HCT116 (cell line): ENCODE data around the gene SLAMF6. TPM values are rescaled to one million over a fixed set of nuclear protein-coding genes. Genes with fewer than 3 reads are reported as not detected.

ENCODE experiments used
- ATAC-seq: fragments of 200-7000 bp; cut with Tn5 transposase; 2 replicates; pipeline ENCODE4 v1.9.1; 2020; ENCODE audit warnings: mild to moderate bottlenecking, moderate library complexity
- BruUV-seq: library from RNA; stranded (reverse); fragments of 400-500 nt; replicated peaks from 2 replicates; lab custom pipeline; 2021; lab: Mats Ljungman, UMichigan
- CTCF ChIA-PET: fragments of 300-600 bp; sonication (Branson Sonifier 250); formaldehyde crosslinking; loops from one replicate; lab custom pipeline; 2021; ENCODE audit warnings: antibody characterized with exemption; lab: Charles Lee
- POLR2A ChIA-PET: fragments of 300-600, 350-600 bp; sonication (Branson Sonifier 250); formaldehyde crosslinking; loops from one replicate; lab custom pipeline; 2021; ENCODE audit warnings: antibody characterized with exemption; lab: Charles Lee
- RAD21 ChIA-PET, 2 experiments: fragments of 300-600 bp; sonication (Branson Sonifier 250); formaldehyde crosslinking; loops; one replicate each; lab custom pipeline; 2023; ENCODE audit warnings: low total read pairs in 2 of 2; ENCODE audit not compliant: uncharacterized antibody in 2 of 2, unreplicated experiment in 2 of 2, low non-redundant PET in 1 of 2; lab: Charles Lee
- DNase-seq: peaks from one replicate; pipeline ENCODE4 v3.0.0-alpha.2; 2010; ENCODE audit warnings: low read depth, low spot score
- H2AFZ ChIP-seq: fragments of 200-600 bp; shearing (Covaris generic), sonication (generic); 2 replicates; pipeline ENCODE4 v1.6.1; 2017; ENCODE audit warnings: low read depth, mixed run types, mixed read lengths, antibody characterized with exemption, low read length; ENCODE audit not compliant: poor library complexity, severe bottlenecking
- H3K27ac ChIP-seq: 2 replicates; pipeline ENCODE4 v1.5.1; 2012; ENCODE audit warnings: low read depth, low read length
- H3K27me3 ChIP-seq: fragments of 200-600 bp; sonication (generic); 2 replicates; pipeline ENCODE4 v1.6.1; 2016; ENCODE audit warnings: mixed run types, low read length, mixed read lengths; ENCODE audit not compliant: insufficient read depth
- H3K36me3 ChIP-seq, 2 experiments: fragments of 200-500 bp in 1 of 2; fragments of 200-600 bp in 1 of 2; sonication (Bioruptor generic) in 1 of 2; sonication (generic) in 1 of 2; 2 replicates each; pipeline versions ENCODE4 v1.5.1 to v1.6.1; 2014 to 2016; ENCODE audit warnings: low read length in 2 of 2, inconsistent platforms in 1 of 2, mixed read lengths in 1 of 2, mixed run types in 1 of 2; ENCODE audit not compliant: insufficient read depth in 2 of 2, control insufficient read depth in 1 of 2
- H3K4me1 ChIP-seq, 2 experiments: fragments of 200-600 bp in 1 of 2; sonication (generic) in 1 of 2; 2 replicates each; pipeline versions ENCODE4 v1.5.1 to v1.6.1; 2012 to 2017; ENCODE audit warnings: low read length in 2 of 2, inconsistent platforms in 1 of 2, mild to moderate bottlenecking in 1 of 2, mixed read lengths in 1 of 2, mixed run types in 1 of 2, moderate library complexity in 1 of 2; ENCODE audit not compliant: insufficient read depth in 2 of 2, control insufficient read depth in 1 of 2
- H3K4me2 ChIP-seq: fragments of 200-600 bp; sonication (generic); 2 replicates; pipeline ENCODE4 v1.6.1; 2017; ENCODE audit warnings: mixed run types, low read length, mixed read lengths
- H3K4me3 ChIP-seq, 2 experiments: fragments of 200-600 bp in 1 of 2; sonication (generic) in 1 of 2; replicated peaks in 1 of 2; 2 replicates each; pipeline ENCODE4 v1.5.1; 2011 to 2016; ENCODE audit warnings: low read length in 2 of 2, control low read depth in 1 of 2, low read depth in 1 of 2, mild to moderate bottlenecking in 1 of 2, mixed read lengths in 1 of 2, mixed run types in 1 of 2
- H3K79me2 ChIP-seq: fragments of 200-600 bp; sonication (generic); 2 replicates; pipeline ENCODE4 v1.6.1; 2017; ENCODE audit warnings: mild to moderate bottlenecking, mixed run types, low read length, moderate library complexity, mixed read lengths; ENCODE audit not compliant: insufficient read depth
- H3K9ac ChIP-seq: fragments of 200-600 bp; sonication (generic); 2 replicates; pipeline ENCODE4 v1.6.1; 2016; ENCODE audit warnings: low read length, mixed read lengths
- H3K9me2 ChIP-seq: fragments of 200-600 bp; sonication (generic), shearing (Covaris generic); 2 replicates; pipeline ENCODE4 v1.6.1; 2017; ENCODE audit warnings: mixed run types, mild to moderate bottlenecking, moderate library complexity; ENCODE audit not compliant: insufficient read depth
- H3K9me3 ChIP-seq, 2 experiments: fragments of 200-500 bp in 1 of 2; fragments of 200-600 bp in 1 of 2; sonication (Bioruptor generic) in 1 of 2; sonication (generic) in 1 of 2; 2 replicates each; pipeline ENCODE4 v1.6.1; 2014 to 2017; ENCODE audit warnings: low read length in 2 of 2, mixed read lengths in 2 of 2, inconsistent platforms in 1 of 2, low read depth in 1 of 2, mild to moderate bottlenecking in 1 of 2, mixed run types in 1 of 2, moderate library complexity in 1 of 2; ENCODE audit not compliant: control insufficient read depth in 1 of 2, insufficient read depth in 1 of 2
- H4K20me1 ChIP-seq: fragments of 200-600 bp; sonication (generic), shearing (Covaris generic); 2 replicates; pipeline ENCODE4 v1.6.1; 2017; ENCODE audit warnings: mixed run types, mild to moderate bottlenecking, moderate library complexity; ENCODE audit not compliant: insufficient read depth
- ELF1 ChIP-seq: IDR thresholded peaks from 2 replicates; pipeline ENCODE4 v1.6.1; 2012; ENCODE audit warnings: low read depth, borderline replicate concordance
- EZH2phosphoT487 ChIP-seq: fragments of 200-600 bp; IDR thresholded peaks from 2 replicates; pipeline ENCODE4 v1.6.1; 2018; ENCODE audit warnings: antibody characterized with exemption, borderline replicate concordance
- JUND ChIP-seq: IDR thresholded peaks from 2 replicates; pipeline ENCODE4 v1.6.1; 2012
- POLR2AphosphoS5 ChIP-seq: IDR thresholded peaks from 2 replicates; pipeline ENCODE4 v1.6.1; 2011; ENCODE audit warnings: mild to moderate bottlenecking, low read depth, low read length, moderate library complexity
- RAD21 ChIP-seq: IDR thresholded peaks from 2 replicates; pipeline ENCODE4 v1.6.1; 2012; ENCODE audit warnings: low read depth, mild to moderate bottlenecking
- SIN3A ChIP-seq: IDR thresholded peaks from 2 replicates; pipeline ENCODE4 v1.6.1; 2012; ENCODE audit warnings: low read depth
- YY1 ChIP-seq: IDR thresholded peaks from 2 replicates; pipeline ENCODE4 v1.6.1; 2011; ENCODE audit warnings: low read length, low read depth, moderate library complexity, mild to moderate bottlenecking; ENCODE audit not compliant: insufficient replicate concordance; ENCODE audit errors: extremely low read depth
- ZFX ChIP-seq: fragments of 450-650 bp; IDR thresholded peaks from 2 replicates; pipeline ENCODE4 v1.6.1; 2017
- ZNF274 ChIP-seq: fragments of 200-500 bp; sonication (Bioruptor generic); IDR thresholded peaks from 2 replicates; pipeline ENCODE4 v1.6.1; 2014; ENCODE audit warnings: mild to moderate bottlenecking, low read depth, low read length, inconsistent platforms
- intact Hi-C: fragments of 100-400 bp; cut with micrococcal nuclease; formaldehyde crosslinking; loops from 2 replicates; pipeline ENCODE4 v1.10.0; 2022
- total RNA-seq: library from RNA; stranded (reverse); gene quantifications from one replicate; pipeline ENCODE4 v1.2.1, GENCODE V29; 2021; ENCODE audit not compliant: unreplicated experiment
- TF ChIP-seq, protein P1 (sequence below), 3 experiments: fragments of 200-600 bp in 1 of 3; sonication (generic) in 1 of 3; IDR thresholded peaks in 2 of 3; conservative IDR thresholded peaks in 1 of 3; 2 replicates each; pipeline ENCODE4 v1.5.1; 2012 to 2017; ENCODE audit warnings: low read depth in 2 of 3, low read length in 2 of 3, antibody characterized with exemption in 1 of 3, borderline replicate concordance in 1 of 3, control low read depth in 1 of 3, mild to moderate bottlenecking in 1 of 3, mixed read lengths in 1 of 3, mixed run types in 1 of 3, moderate library complexity in 1 of 3; ENCODE audit not compliant: insufficient read depth in 1 of 3
- TF ChIP-seq, protein P2 (sequence below): IDR thresholded peaks from 2 replicates; pipeline ENCODE4 v1.6.1; 2011; ENCODE audit warnings: mild to moderate bottlenecking, low read length, moderate library complexity; ENCODE audit not compliant: insufficient replicate concordance; ENCODE audit errors: extremely low read depth

SLAMF6 gene
- total RNA-seq, 1 experiment from 2014 or later, result not detected

DNA sequence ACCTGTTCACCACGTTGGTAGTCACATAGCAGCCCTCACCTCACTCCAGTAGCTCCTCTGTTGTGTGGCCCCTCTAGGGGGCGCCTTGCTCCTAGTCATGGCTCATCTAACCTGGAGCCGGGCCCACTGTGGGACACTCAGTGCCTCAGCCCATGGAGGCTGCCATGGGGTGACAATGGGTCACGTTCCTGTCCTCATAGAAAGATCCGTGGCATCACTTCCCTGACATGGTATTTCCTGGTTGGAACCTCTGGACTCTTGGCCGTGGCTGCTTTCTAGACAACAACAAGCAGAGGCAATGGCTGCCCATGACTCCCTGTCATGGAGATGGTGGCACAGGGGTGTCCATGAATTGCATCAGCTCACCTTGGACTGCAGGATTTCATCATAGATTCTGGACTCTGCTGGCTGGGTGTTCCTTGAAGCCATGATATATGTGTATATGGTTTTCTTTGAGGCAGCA, 27.5 kb upstream of the SLAMF6 start:
- Histone ChIP-seq H3K4me3 (no peak overlapping the region), H3K4me2 (no peak overlapping the region), H4K20me1 (no peaks in the 10 kb centered on the region), H3K36me3 (no peaks in the 10 kb centered on the region), H3K9me2 (no peaks in the 10 kb centered on the region), H3K9me3 (no peaks in the 10 kb centered on the region), H2AFZ (no peak overlapping the region), H3K9ac (no peak overlapping the region), H3K79me2 (no peaks in the 10 kb centered on the region), H3K27me3 (no peaks in the 10 kb centered on the region), H3K4me1 (no peaks in the 10 kb centered on the region), H3K27ac (no peak overlapping the region)
- ChIA-PET POLR2A (no interaction called here), CTCF (no interaction called here), RAD21 (no interaction called here)
- intact Hi-C loops, result no loop called here
- no peak for TF ChIP-seq YY1
- TF ChIP-seq, protein P1, sequence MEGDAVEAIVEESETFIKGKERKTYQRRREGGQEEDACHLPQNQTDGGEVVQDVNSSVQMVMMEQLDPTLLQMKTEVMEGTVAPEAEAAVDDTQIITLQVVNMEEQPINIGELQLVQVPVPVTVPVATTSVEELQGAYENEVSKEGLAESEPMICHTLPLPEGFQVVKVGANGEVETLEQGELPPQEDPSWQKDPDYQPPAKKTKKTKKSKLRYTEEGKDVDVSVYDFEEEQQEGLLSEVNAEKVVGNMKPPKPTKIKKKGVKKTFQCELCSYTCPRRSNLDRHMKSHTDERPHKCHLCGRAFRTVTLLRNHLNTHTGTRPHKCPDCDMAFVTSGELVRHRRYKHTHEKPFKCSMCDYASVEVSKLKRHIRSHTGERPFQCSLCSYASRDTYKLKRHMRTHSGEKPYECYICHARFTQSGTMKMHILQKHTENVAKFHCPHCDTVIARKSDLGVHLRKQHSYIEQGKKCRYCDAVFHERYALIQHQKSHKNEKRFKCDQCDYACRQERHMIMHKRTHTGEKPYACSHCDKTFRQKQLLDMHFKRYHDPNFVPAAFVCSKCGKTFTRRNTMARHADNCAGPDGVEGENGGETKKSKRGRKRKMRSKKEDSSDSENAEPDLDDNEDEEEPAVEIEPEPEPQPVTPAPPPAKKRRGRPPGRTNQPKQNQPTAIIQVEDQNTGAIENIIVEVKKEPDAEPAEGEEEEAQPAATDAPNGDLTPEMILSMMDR (IDR thresholded peaks at IDR 0.05 in 2 of 3, conservative IDR thresholded peaks at IDR 0.05 in 1 of 3; ENCODE audit: borderline replicate concordance in 1 of 3, insufficient read depth in 1 of 3, low read depth in 2 of 3, low read length in 2 of 3), result peak; percentile 5 to 46 (median 43); a peak in 4 of 6 replicates
- peak; percentile 21; the same call in 1 of the 2 replicates for TF ChIP-seq RAD21
- no TSS peak for BruUV-seq
- ATAC-seq (peak; percentile 76), DNase-seq (no peak)

DNA sequence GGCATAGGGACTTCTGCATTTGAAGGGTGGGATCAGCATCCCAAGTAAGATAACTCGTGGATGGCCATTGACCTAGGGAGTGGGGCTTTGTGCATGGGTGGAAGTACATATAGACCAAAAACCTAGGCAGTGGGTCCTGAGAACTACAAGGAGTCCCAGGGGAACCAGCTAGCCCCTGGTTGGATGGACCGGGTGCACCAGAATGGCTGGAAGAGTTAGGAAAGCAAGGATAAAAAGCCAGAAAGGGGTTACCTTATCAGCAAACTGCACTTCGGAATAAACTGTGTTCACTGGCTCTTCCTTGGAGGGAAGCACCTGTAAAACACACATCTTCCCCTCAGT, 26.6 kb upstream of the SLAMF6 start:
- H3K9ac ChIP-seq, result no peak overlapping the region
- ChIA-PET RAD21 (no interaction called here), POLR2A (no interaction called here), CTCF (interaction anchor here (1.3 kb wide), 1 partner anchor 28 kb away, joined by 3 read pairs; no protein-coding TSS in a partner anchor)
- H3K36me3 ChIP-seq, result no peaks in the 10 kb centered on the region
- no peaks in the 10 kb centered on the region for H3K4me1 ChIP-seq
- H3K4me3 ChIP-seq, result no peak overlapping the region
- no peak for TF ChIP-seq ZNF274
- TF ChIP-seq SIN3A, result no peak
- TF ChIP-seq, protein P2, sequence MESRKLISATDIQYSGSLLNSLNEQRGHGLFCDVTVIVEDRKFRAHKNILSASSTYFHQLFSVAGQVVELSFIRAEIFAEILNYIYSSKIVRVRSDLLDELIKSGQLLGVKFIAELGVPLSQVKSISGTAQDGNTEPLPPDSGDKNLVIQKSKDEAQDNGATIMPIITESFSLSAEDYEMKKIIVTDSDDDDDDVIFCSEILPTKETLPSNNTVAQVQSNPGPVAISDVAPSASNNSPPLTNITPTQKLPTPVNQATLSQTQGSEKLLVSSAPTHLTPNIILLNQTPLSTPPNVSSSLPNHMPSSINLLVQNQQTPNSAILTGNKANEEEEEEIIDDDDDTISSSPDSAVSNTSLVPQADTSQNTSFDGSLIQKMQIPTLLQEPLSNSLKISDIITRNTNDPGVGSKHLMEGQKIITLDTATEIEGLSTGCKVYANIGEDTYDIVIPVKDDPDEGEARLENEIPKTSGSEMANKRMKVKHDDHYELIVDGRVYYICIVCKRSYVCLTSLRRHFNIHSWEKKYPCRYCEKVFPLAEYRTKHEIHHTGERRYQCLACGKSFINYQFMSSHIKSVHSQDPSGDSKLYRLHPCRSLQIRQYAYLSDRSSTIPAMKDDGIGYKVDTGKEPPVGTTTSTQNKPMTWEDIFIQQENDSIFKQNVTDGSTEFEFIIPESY, result no peak
- TF ChIP-seq, protein P1 (IDR thresholded peaks at IDR 0.05 in 2 of 3, conservative IDR thresholded peaks at IDR 0.05 in 1 of 3; ENCODE audit: borderline replicate concordance in 1 of 3, insufficient read depth in 1 of 3, low read depth in 2 of 3, low read length in 2 of 3), result no peak
- TF ChIP-seq JUND, result no peak
- TF ChIP-seq EZH2phosphoT487, result no peak
- TF ChIP-seq ELF1, result no peak
- no peak for TF ChIP-seq POLR2AphosphoS5
- no peak for TF ChIP-seq ZFX
- no peaks in the 10 kb centered on the region for H4K20me1 ChIP-seq
- ATAC-seq, result no peak
- no peak overlapping the region for H3K27ac ChIP-seq
- intact Hi-C loops, result no loop called here
- no peaks in the 10 kb centered on the region for H3K9me2 ChIP-seq
- H3K79me2 ChIP-seq, result no peaks in the 10 kb centered on the region
- H2AFZ ChIP-seq, result no peak overlapping the region
- no TSS peak for BruUV-seq
- H3K4me2 ChIP-seq, result no peak overlapping the region
- no peaks in the 10 kb centered on the region for H3K9me3 ChIP-seq
- no peaks in the 10 kb centered on the region for H3K27me3 ChIP-seq
- no peak for DNase-seq
